Spleen (tissue), 13 donors: ENCODE results near the gene AP3B1. TPM values are rescaled to one million over a fixed set of nuclear protein-coding genes. Genes with fewer than 3 reads are reported as not detected.

Experiments
- DNase-seq: peaks from one replicate; pipeline ENCODE4 v3.0.0-alpha.2; 2020
- H3K27ac ChIP-seq, 8 donors: fragments of 200-600 bp; sonication (generic) in 7 of 8; 1 replicate in 4 of 8; 2 replicates in 4 of 8; pipeline versions ENCODE4 v1.5.0 to v1.8.0; 2016 to 2021; ENCODE audit warnings: inconsistent platforms in 4 of 8, mild to moderate bottlenecking in 4 of 8, moderate library complexity in 1 of 8
- H3K27me3 ChIP-seq, 7 donors: fragments of 200-600 bp; sonication (generic) in 6 of 7; replicated peaks in 1 of 7; 1 replicate in 4 of 7; 2 replicates in 3 of 7; pipeline versions ENCODE4 v1.5.0 to v1.8.0; 2016 to 2021; ENCODE audit warnings: inconsistent platforms in 3 of 7, mild to moderate bottlenecking in 1 of 7
- H3K36me3 ChIP-seq, 6 donors: fragments of 200-600 bp; sonication (generic) in 5 of 6; 1 replicate in 4 of 6; 2 replicates in 2 of 6; pipeline versions ENCODE4 v1.5.0 to v1.8.0; 2016 to 2021; ENCODE audit warnings: inconsistent platforms in 2 of 6
- H3K4me1 ChIP-seq, 6 donors: fragments of 200-600 bp; sonication (generic) in 5 of 6; 1 replicate in 3 of 6; 2 replicates in 3 of 6; pipeline versions ENCODE4 v1.5.0 to v1.8.0; 2016 to 2021; ENCODE audit warnings: inconsistent platforms in 3 of 6
- H3K4me3 ChIP-seq, 8 donors: fragments of 200-600 bp; sonication (generic) in 7 of 8; 1 replicate in 4 of 8; 2 replicates in 4 of 8; pipeline versions ENCODE4 v1.5.0 to v1.8.0; 2016 to 2021; ENCODE audit warnings: inconsistent platforms in 4 of 8, mild to moderate bottlenecking in 4 of 8, moderate library complexity in 2 of 8
- H3K9me3 ChIP-seq, 8 donors: fragments of 200-600 bp; sonication (generic) in 7 of 8; 1 replicate in 4 of 8; 2 replicates in 4 of 8; pipeline versions ENCODE4 v1.5.0 to v1.8.0; 2016 to 2021; ENCODE audit warnings: inconsistent platforms in 4 of 8
- POLR2A ChIP-seq, 3 donors: fragments of 450-650 bp; IDR thresholded peaks; one replicate each; pipeline ENCODE4 v1.5.1; 2017; ENCODE audit warnings: antibody characterized with exemption in 3 of 3, mild to moderate bottlenecking in 1 of 3
- POLR2AphosphoS5 ChIP-seq, 3 donors: sonication (generic); formaldehyde crosslinking; IDR thresholded peaks; one replicate each; pipeline ENCODE4 v1.5.1; 2017; ENCODE audit warnings: antibody characterized with exemption in 3 of 3
- WGBS, 5 donors: extraction: QIAGEN DNeasy Blood & Tissue Kit in 3 of 5; methylation state at CpG; one replicate each; pipeline versions ENCODE4 v1.1.5 to v1.1.7; 2013 to 2018; 5-methylcytosine and 5-hydroxymethylcytosine counted together
- intact Hi-C: fragments of 100-400 bp; cut with DNase I; formaldehyde crosslinking; loops from one replicate; pipeline ENCODE4 v1.15.0; 2023; ENCODE audit warnings: low total_unique reads
- long read RNA-seq, 2 donors: transcript quantifications; one replicate each; lab custom pipeline, GENCODE V29; 2026
- polyA plus RNA-seq, 3 donors: library from polyadenylated mRNA; stranded (reverse); fragments of 200-250 nt; gene quantifications; one replicate each; pipeline ENCODE4 v1.2.1, GENCODE V29; 2013
- total RNA-seq, 7 donors: library from RNA; depleted of rRNA in 3 of 7; stranded (reverse); fragments of >200 nt in 3 of 7; fragmentation: NEBNext Ultra II Directional in 4 of 7; extraction: Animal tissue kit (Norgen Biotek cat#: 25700) in 4 of 7; gene quantifications; one replicate each; pipeline versions ENCODE4 v1.1.0 to v1.2.1, GENCODE V29; 2016 to 2021
- TF ChIP-seq, protein P1 (sequence below), 11 experiments: fragments of 200-600 bp in 7 of 11; fragments of 450-650 bp in 4 of 11; sonication (generic) in 4 of 11; IDR thresholded peaks in 8 of 11; conservative IDR thresholded peaks in 3 of 11; 1 replicate in 7 of 11; 2 replicates in 4 of 11; pipeline versions ENCODE4 v1.4.0 to v1.8.0; 2016 to 2021; ENCODE audit warnings: antibody characterized with exemption in 11 of 11, inconsistent platforms in 4 of 11, mild to moderate bottlenecking in 1 of 11
- donor health status: healthy with polysubstance abuse.
- donor health status: DM: no; HTN: no; CAD: no; lungs with moderate emphysema.
- donor health status: DM: no; HTN: no; CAD: no.
- donor health status: Bipolar disorder and iron deficiency.
- donor health status: healthy.
- donor health status: DM: no; HTN: no; CAD: no.
- donor health status: DM: yes; HTN: yes; CAD: no.

AP3B1 gene
- 10 to 100 TPM; 47.0 to 76.2 (median 49.1) TPM for total RNA-seq
- polyA plus RNA-seq: 10 to 100 TPM; 27.9 to 38.7 (median 33.1) TPM
- long read RNA-seq, donor 1, full-length matches to known transcripts: 2 of 2 reads
- long read RNA-seq, donor 1, partial matches to known transcripts: 0 of 2 reads
- long read RNA-seq, donor 1, other reads (novel, unspliced or antisense): 0 of 2 reads
- long read RNA-seq, donor 2, partial matches to known transcripts: 5 of 5 reads
- long read RNA-seq, donor 2, other reads (novel, unspliced or antisense): 0 of 5 reads

DNA sequence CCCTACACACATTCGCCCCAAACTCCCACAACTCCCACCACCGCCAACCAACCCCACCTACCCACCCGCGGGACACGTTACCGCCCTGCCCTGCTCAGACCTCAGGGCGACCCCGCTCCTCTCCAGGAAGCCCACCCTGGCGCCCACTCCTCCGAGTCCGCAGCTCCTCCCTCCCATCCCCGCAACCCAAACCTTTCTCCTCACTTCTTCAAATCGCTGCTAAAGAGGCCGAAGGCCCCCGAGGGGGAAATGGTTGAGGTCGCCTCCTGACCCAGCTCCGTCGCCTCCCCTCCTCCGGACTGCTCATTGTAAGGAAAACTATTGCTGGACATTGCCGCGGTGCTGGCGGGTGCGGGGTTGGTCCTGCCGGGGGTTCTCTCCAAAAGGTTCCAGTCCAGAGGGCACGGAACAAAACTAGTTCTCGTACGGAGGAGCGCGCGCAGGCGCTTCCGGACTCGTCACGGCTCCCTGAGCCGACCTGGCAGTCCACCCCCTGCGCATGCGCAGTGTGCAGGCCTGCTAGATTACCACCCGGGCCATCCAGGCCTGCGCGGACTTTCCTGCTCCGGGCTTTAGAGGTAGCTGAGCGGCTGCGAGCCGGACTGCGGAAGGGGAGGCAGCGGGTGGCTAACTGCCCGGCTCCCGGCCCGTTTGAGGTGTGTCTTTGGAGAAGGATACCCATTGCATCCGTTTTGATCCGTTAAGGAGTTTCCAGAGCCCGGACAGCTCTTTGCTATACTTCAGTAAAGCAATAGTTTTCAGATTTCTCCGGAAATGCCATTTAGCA, at the start of gene AP3B1:
TSS of gene AP3B1 (minus strand) at position 451 of the 787 bp plus-strand sequence. CDS start at position 332, 119 bp downstream.
- no peaks in the 10 kb centered on the region for H3K36me3 ChIP-seq
- intact Hi-C loops: loop anchor here (2.0 kb wide), 1 partner anchor 66 kb away; the partner anchor contains the start of gene SCAMP1
- H3K27me3 ChIP-seq: no peaks in the 10 kb centered on the region
- TF ChIP-seq, protein P1, sequence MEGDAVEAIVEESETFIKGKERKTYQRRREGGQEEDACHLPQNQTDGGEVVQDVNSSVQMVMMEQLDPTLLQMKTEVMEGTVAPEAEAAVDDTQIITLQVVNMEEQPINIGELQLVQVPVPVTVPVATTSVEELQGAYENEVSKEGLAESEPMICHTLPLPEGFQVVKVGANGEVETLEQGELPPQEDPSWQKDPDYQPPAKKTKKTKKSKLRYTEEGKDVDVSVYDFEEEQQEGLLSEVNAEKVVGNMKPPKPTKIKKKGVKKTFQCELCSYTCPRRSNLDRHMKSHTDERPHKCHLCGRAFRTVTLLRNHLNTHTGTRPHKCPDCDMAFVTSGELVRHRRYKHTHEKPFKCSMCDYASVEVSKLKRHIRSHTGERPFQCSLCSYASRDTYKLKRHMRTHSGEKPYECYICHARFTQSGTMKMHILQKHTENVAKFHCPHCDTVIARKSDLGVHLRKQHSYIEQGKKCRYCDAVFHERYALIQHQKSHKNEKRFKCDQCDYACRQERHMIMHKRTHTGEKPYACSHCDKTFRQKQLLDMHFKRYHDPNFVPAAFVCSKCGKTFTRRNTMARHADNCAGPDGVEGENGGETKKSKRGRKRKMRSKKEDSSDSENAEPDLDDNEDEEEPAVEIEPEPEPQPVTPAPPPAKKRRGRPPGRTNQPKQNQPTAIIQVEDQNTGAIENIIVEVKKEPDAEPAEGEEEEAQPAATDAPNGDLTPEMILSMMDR (IDR thresholded peaks at IDR 0.05 in 8 of 11, conservative IDR thresholded peaks at IDR 0.05 in 3 of 11): peak in 1 of 11 experiments; percentile 15
- peak in 2 of 3 donors; percentile 69 to 76 for TF ChIP-seq POLR2A (IDR thresholded peaks at IDR 0.05)
- peak; percentile 97 to 98 (median 98) for TF ChIP-seq POLR2AphosphoS5 (IDR thresholded peaks at IDR 0.05)
- H3K27ac ChIP-seq: peak within 1 kb of the TSS; percentile 73 to 96 (median 91)
- WGBS, 5 donors: 0 to 1% (median 0%) methylated on average over 29 to 53 of the region's 53 CpGs
- H3K4me3 ChIP-seq: peak within 1 kb of the TSS; percentile 75 to 91 (median 82)
- no peaks in the 10 kb centered on the region for H3K9me3 ChIP-seq
- peaks cover 6 to 56% (median 42%) of the 10 kb centered on the region in 6 donors for H3K4me1 ChIP-seq
- peak; percentile 100 for DNase-seq

DNA sequence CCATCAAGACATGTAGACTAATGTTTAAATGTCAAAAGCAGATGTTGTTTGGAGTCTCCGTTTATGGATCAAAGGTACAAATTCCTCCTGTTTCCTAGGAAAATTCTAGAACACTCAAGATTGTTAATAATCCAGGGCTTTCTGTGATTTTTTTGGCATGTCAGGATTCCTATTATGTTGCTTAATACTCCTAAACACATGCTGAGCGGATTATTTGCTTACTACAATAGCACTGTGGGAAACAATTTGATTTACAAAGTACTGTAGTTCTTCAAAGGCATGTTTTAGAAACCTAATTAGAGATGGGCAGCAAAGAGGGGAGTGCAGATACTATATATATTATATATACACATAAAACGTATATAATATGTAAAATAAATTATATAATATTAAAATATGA, 46.9 kb upstream of the AP3B1 start:
- 70 to 82% (median 79%) methylated on average over 3 of the region's 3 CpGs for WGBS, 5 donors
- no peaks in the 10 kb centered on the region for H3K36me3 ChIP-seq
- DNase-seq: no peak
- H3K27me3 ChIP-seq: no peaks in the 10 kb centered on the region
- H3K27ac ChIP-seq: no peak overlapping the region
- peaks cover 0 to 22% (median 15%) of the 10 kb centered on the region in 8 donors for H3K9me3 ChIP-seq
- TF ChIP-seq, protein P1 (IDR thresholded peaks at IDR 0.05 in 8 of 11, conservative IDR thresholded peaks at IDR 0.05 in 3 of 11): no peak
- TF ChIP-seq POLR2A (IDR thresholded peaks at IDR 0.05) (no peak), POLR2AphosphoS5 (IDR thresholded peaks at IDR 0.05) (no peak)
- no peak overlapping the region for H3K4me3 ChIP-seq
- intact Hi-C loops: no loop called here
- no peaks in the 10 kb centered on the region for H3K4me1 ChIP-seq

- Histone ChIP-seq H3K36me3 (no peaks in the 10 kb centered on the region), H3K27ac (peak overlapping the region in 3 of 8 donors; percentile 17 to 43 (median 23)), H3K27me3 (no peaks in the 10 kb centered on the region), H3K4me1 (no peaks in the 10 kb centered on the region), H3K9me3 (peaks cover 0 to 22% (median 15%) of the 10 kb centered on the region in 8 donors), H3K4me3 (no peak overlapping the region)
- TF ChIP-seq, protein P1 (IDR thresholded peaks at IDR 0.05 in 8 of 11, conservative IDR thresholded peaks at IDR 0.05 in 3 of 11): no peak
- no peak for TF ChIP-seq POLR2A (IDR thresholded peaks at IDR 0.05)
- TF ChIP-seq POLR2AphosphoS5 (IDR thresholded peaks at IDR 0.05): no peak
- 58 to 79% (median 63%) methylated on average over 5 of the region's 5 CpGs for WGBS, 5 donors
- no peak for DNase-seq
- intact Hi-C loops: no loop called here
These were observed 45.3 kb upstream of the AP3B1 start for GRCh38 chr5:78339617-78340436.
